HCT116 (cell line): Measurements from ENCODE around the gene LRRC32. TPM values are rescaled to one million over a fixed set of nuclear protein-coding genes. Genes with fewer than 3 reads are reported as not detected.

Experiments used
- ATAC-seq: fragments of 200-7000 bp; cut with Tn5 transposase; 2 replicates; pipeline ENCODE4 v1.9.1; 2020; ENCODE audit warnings: mild to moderate bottlenecking, moderate library complexity
- BruUV-seq: library from RNA; stranded (reverse); fragments of 400-500 nt; replicated peaks from 2 replicates; lab custom pipeline; 2021; lab: Mats Ljungman, UMichigan
- CTCF ChIA-PET: fragments of 300-600 bp; sonication (Branson Sonifier 250); formaldehyde crosslinking; loops from one replicate; lab custom pipeline; 2021; ENCODE audit warnings: antibody characterized with exemption; lab: Charles Lee
- POLR2A ChIA-PET: fragments of 300-600, 350-600 bp; sonication (Branson Sonifier 250); formaldehyde crosslinking; loops from one replicate; lab custom pipeline; 2021; ENCODE audit warnings: antibody characterized with exemption; lab: Charles Lee
- RAD21 ChIA-PET, 2 experiments: fragments of 300-600 bp; sonication (Branson Sonifier 250); formaldehyde crosslinking; loops; one replicate each; lab custom pipeline; 2023; ENCODE audit warnings: low total read pairs in 2 of 2; ENCODE audit not compliant: uncharacterized antibody in 2 of 2, unreplicated experiment in 2 of 2, low non-redundant PET in 1 of 2; lab: Charles Lee
- DNase-seq: peaks from one replicate; pipeline ENCODE4 v3.0.0-alpha.2; 2010; ENCODE audit warnings: low read depth, low spot score
- H2AFZ ChIP-seq: fragments of 200-600 bp; shearing (Covaris generic), sonication (generic); 2 replicates; pipeline ENCODE4 v1.6.1; 2017; ENCODE audit warnings: low read depth, mixed run types, mixed read lengths, antibody characterized with exemption, low read length; ENCODE audit not compliant: poor library complexity, severe bottlenecking
- H3K27ac ChIP-seq: 2 replicates; pipeline ENCODE4 v1.5.1; 2012; ENCODE audit warnings: low read depth, low read length
- H3K27me3 ChIP-seq: fragments of 200-600 bp; sonication (generic); 2 replicates; pipeline ENCODE4 v1.6.1; 2016; ENCODE audit warnings: mixed run types, low read length, mixed read lengths; ENCODE audit not compliant: insufficient read depth
- H3K36me3 ChIP-seq, 2 experiments: fragments of 200-500 bp in 1 of 2; fragments of 200-600 bp in 1 of 2; sonication (Bioruptor generic) in 1 of 2; sonication (generic) in 1 of 2; 2 replicates each; pipeline versions ENCODE4 v1.5.1 to v1.6.1; 2014 to 2016; ENCODE audit warnings: low read length in 2 of 2, inconsistent platforms in 1 of 2, mixed read lengths in 1 of 2, mixed run types in 1 of 2; ENCODE audit not compliant: insufficient read depth in 2 of 2, control insufficient read depth in 1 of 2
- H3K4me1 ChIP-seq, 2 experiments: fragments of 200-600 bp in 1 of 2; sonication (generic) in 1 of 2; 2 replicates each; pipeline versions ENCODE4 v1.5.1 to v1.6.1; 2012 to 2017; ENCODE audit warnings: low read length in 2 of 2, inconsistent platforms in 1 of 2, mild to moderate bottlenecking in 1 of 2, mixed read lengths in 1 of 2, mixed run types in 1 of 2, moderate library complexity in 1 of 2; ENCODE audit not compliant: insufficient read depth in 2 of 2, control insufficient read depth in 1 of 2
- H3K4me2 ChIP-seq: fragments of 200-600 bp; sonication (generic); 2 replicates; pipeline ENCODE4 v1.6.1; 2017; ENCODE audit warnings: mixed run types, low read length, mixed read lengths
- H3K4me3 ChIP-seq, 2 experiments: fragments of 200-600 bp in 1 of 2; sonication (generic) in 1 of 2; replicated peaks in 1 of 2; 2 replicates each; pipeline ENCODE4 v1.5.1; 2011 to 2016; ENCODE audit warnings: low read length in 2 of 2, control low read depth in 1 of 2, low read depth in 1 of 2, mild to moderate bottlenecking in 1 of 2, mixed read lengths in 1 of 2, mixed run types in 1 of 2
- H3K79me2 ChIP-seq: fragments of 200-600 bp; sonication (generic); 2 replicates; pipeline ENCODE4 v1.6.1; 2017; ENCODE audit warnings: mild to moderate bottlenecking, mixed run types, low read length, moderate library complexity, mixed read lengths; ENCODE audit not compliant: insufficient read depth
- H3K9ac ChIP-seq: fragments of 200-600 bp; sonication (generic); 2 replicates; pipeline ENCODE4 v1.6.1; 2016; ENCODE audit warnings: low read length, mixed read lengths
- H3K9me2 ChIP-seq: fragments of 200-600 bp; sonication (generic), shearing (Covaris generic); 2 replicates; pipeline ENCODE4 v1.6.1; 2017; ENCODE audit warnings: mixed run types, mild to moderate bottlenecking, moderate library complexity; ENCODE audit not compliant: insufficient read depth
- H3K9me3 ChIP-seq, 2 experiments: fragments of 200-500 bp in 1 of 2; fragments of 200-600 bp in 1 of 2; sonication (Bioruptor generic) in 1 of 2; sonication (generic) in 1 of 2; 2 replicates each; pipeline ENCODE4 v1.6.1; 2014 to 2017; ENCODE audit warnings: low read length in 2 of 2, mixed read lengths in 2 of 2, inconsistent platforms in 1 of 2, low read depth in 1 of 2, mild to moderate bottlenecking in 1 of 2, mixed run types in 1 of 2, moderate library complexity in 1 of 2; ENCODE audit not compliant: control insufficient read depth in 1 of 2, insufficient read depth in 1 of 2
- H4K20me1 ChIP-seq: fragments of 200-600 bp; sonication (generic), shearing (Covaris generic); 2 replicates; pipeline ENCODE4 v1.6.1; 2017; ENCODE audit warnings: mixed run types, mild to moderate bottlenecking, moderate library complexity; ENCODE audit not compliant: insufficient read depth
- ATF3 ChIP-seq: IDR thresholded peaks from 2 replicates; pipeline ENCODE4 v1.6.1; 2012
- CBX3 ChIP-seq: IDR thresholded peaks from 2 replicates; pipeline ENCODE4 v1.6.1; 2012; ENCODE audit warnings: low read depth
- EZH2 ChIP-seq: fragments of 200-600 bp; sonication (generic); IDR thresholded peaks from 2 replicates; pipeline ENCODE4 v1.6.1; 2017; ENCODE audit warnings: antibody characterized with exemption, mixed run types
- EZH2phosphoT487 ChIP-seq: fragments of 200-600 bp; IDR thresholded peaks from 2 replicates; pipeline ENCODE4 v1.6.1; 2018; ENCODE audit warnings: antibody characterized with exemption, borderline replicate concordance
- FOSL1 ChIP-seq: IDR thresholded peaks from 2 replicates; pipeline ENCODE4 v1.6.1; 2012; ENCODE audit warnings: low read depth
- JUND ChIP-seq: IDR thresholded peaks from 2 replicates; pipeline ENCODE4 v1.6.1; 2012
- POLR2A ChIP-seq: IDR thresholded peaks from 2 replicates; pipeline ENCODE4 v1.7.0; 2011; ENCODE audit warnings: borderline replicate concordance; ENCODE audit not compliant: insufficient read depth, insufficient read length; ENCODE audit errors: extremely low read depth
- POLR2AphosphoS5 ChIP-seq: IDR thresholded peaks from 2 replicates; pipeline ENCODE4 v1.6.1; 2011; ENCODE audit warnings: mild to moderate bottlenecking, low read depth, low read length, moderate library complexity
- REST ChIP-seq: IDR thresholded peaks from 2 replicates; pipeline ENCODE4 v1.6.1; 2012; ENCODE audit warnings: low read depth
- SP1 ChIP-seq: IDR thresholded peaks from 2 replicates; pipeline ENCODE4 v1.6.1; 2012; ENCODE audit warnings: low read depth
- SRF ChIP-seq: IDR thresholded peaks from 2 replicates; pipeline ENCODE4 v1.6.1; 2012; ENCODE audit warnings: low read depth
- TCF7L2 ChIP-seq: IDR thresholded peaks from 2 replicates; pipeline ENCODE4 v1.7.0; 2011; ENCODE audit warnings: borderline replicate concordance, inconsistent platforms; ENCODE audit not compliant: insufficient read depth, insufficient read length; ENCODE audit errors: extremely low read depth
- ZFX ChIP-seq: fragments of 450-650 bp; IDR thresholded peaks from 2 replicates; pipeline ENCODE4 v1.6.1; 2017
- ZNF274 ChIP-seq: fragments of 200-500 bp; sonication (Bioruptor generic); IDR thresholded peaks from 2 replicates; pipeline ENCODE4 v1.6.1; 2014; ENCODE audit warnings: mild to moderate bottlenecking, low read depth, low read length, inconsistent platforms
- intact Hi-C: fragments of 100-400 bp; cut with micrococcal nuclease; formaldehyde crosslinking; loops from 2 replicates; pipeline ENCODE4 v1.10.0; 2022
- total RNA-seq: library from RNA; stranded (reverse); gene quantifications from one replicate; pipeline ENCODE4 v1.2.1, GENCODE V29; 2021; ENCODE audit not compliant: unreplicated experiment
- TF ChIP-seq, protein P1 (sequence below): IDR thresholded peaks from 2 replicates; pipeline ENCODE4 v1.6.1; 2012
- TF ChIP-seq, protein P2 (sequence below), 3 experiments: fragments of 200-600 bp in 1 of 3; sonication (generic) in 1 of 3; IDR thresholded peaks in 2 of 3; conservative IDR thresholded peaks in 1 of 3; 2 replicates each; pipeline ENCODE4 v1.5.1; 2012 to 2017; ENCODE audit warnings: low read depth in 2 of 3, low read length in 2 of 3, antibody characterized with exemption in 1 of 3, borderline replicate concordance in 1 of 3, control low read depth in 1 of 3, mild to moderate bottlenecking in 1 of 3, mixed read lengths in 1 of 3, mixed run types in 1 of 3, moderate library complexity in 1 of 3; ENCODE audit not compliant: insufficient read depth in 1 of 3

Gene LRRC32
- total RNA-seq, 1 experiment from 2014 or later = 0.54 TPM

- H3K9ac ChIP-seq = no peak overlapping the region
- intact Hi-C loops = no loop called here
- H3K9me2 ChIP-seq = no peaks in the 10 kb centered on the region
- no peaks in the 10 kb centered on the region for H3K9me3 ChIP-seq
- ChIA-PET CTCF (no interaction called here), POLR2A (no interaction called here), RAD21 (no interaction called here)
- no peaks in the 10 kb centered on the region for H3K79me2 ChIP-seq
- no peak overlapping the region for H2AFZ ChIP-seq
- no peaks in the 10 kb centered on the region for H3K4me1 ChIP-seq
- no TSS peak for BruUV-seq
- no peaks in the 10 kb centered on the region for H3K36me3 ChIP-seq
- ATAC-seq (no peak), DNase-seq (no peak)
- H3K27me3 ChIP-seq = 0 out of 2 replicates have a peak, but pooled peaks cover 3% of the 10 kb centered on the region
- H3K27ac ChIP-seq = no peak overlapping the region
- TF ChIP-seq TCF7L2 = no peak
- no peak for TF ChIP-seq CBX3
- TF ChIP-seq, protein P1, sequence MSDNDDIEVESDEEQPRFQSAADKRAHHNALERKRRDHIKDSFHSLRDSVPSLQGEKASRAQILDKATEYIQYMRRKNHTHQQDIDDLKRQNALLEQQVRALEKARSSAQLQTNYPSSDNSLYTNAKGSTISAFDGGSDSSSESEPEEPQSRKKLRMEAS = no peak
- TF ChIP-seq POLR2AphosphoS5 = no peak
- no peak overlapping the region for H3K4me2 ChIP-seq
- no peak overlapping the region for H3K4me3 ChIP-seq
- H4K20me1 ChIP-seq = no peaks in the 10 kb centered on the region
Measured at GRCh38 chr11:76646882-76647534, 23.5 kb downstream of the LRRC32 start.

GRCh38 chr11:76644591-76644990 lies 26.0 kb downstream of the LRRC32 start:
- no peak for TF ChIP-seq ATF3
- TF ChIP-seq JUND = no peak
- TF ChIP-seq EZH2phosphoT487 = no peak
- TF ChIP-seq POLR2A = no peak
- TF ChIP-seq ZNF274 = no peak
- TF ChIP-seq, protein P2, sequence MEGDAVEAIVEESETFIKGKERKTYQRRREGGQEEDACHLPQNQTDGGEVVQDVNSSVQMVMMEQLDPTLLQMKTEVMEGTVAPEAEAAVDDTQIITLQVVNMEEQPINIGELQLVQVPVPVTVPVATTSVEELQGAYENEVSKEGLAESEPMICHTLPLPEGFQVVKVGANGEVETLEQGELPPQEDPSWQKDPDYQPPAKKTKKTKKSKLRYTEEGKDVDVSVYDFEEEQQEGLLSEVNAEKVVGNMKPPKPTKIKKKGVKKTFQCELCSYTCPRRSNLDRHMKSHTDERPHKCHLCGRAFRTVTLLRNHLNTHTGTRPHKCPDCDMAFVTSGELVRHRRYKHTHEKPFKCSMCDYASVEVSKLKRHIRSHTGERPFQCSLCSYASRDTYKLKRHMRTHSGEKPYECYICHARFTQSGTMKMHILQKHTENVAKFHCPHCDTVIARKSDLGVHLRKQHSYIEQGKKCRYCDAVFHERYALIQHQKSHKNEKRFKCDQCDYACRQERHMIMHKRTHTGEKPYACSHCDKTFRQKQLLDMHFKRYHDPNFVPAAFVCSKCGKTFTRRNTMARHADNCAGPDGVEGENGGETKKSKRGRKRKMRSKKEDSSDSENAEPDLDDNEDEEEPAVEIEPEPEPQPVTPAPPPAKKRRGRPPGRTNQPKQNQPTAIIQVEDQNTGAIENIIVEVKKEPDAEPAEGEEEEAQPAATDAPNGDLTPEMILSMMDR (IDR thresholded peaks at IDR 0.05 in 2 of 3, conservative IDR thresholded peaks at IDR 0.05 in 1 of 3; ENCODE audit: borderline replicate concordance in 1 of 3, insufficient read depth in 1 of 3, low read depth in 2 of 3, low read length in 2 of 3) = no peak
- TF ChIP-seq EZH2 = no peak
- TF ChIP-seq ZFX = no peak
- no peak for TF ChIP-seq FOSL1
- TF ChIP-seq SRF = no peak
- TF ChIP-seq REST = no peak
- TF ChIP-seq SP1 = no peak
- Histone ChIP-seq H3K4me1 (no peaks in the 10 kb centered on the region), H3K4me3 (no peak overlapping the region), H3K9me3 (no peaks in the 10 kb centered on the region), H3K27ac (no peak overlapping the region), H3K79me2 (no peaks in the 10 kb centered on the region), H3K9me2 (no peaks in the 10 kb centered on the region), H3K36me3 (no peaks in the 10 kb centered on the region), H3K27me3 (0 out of 2 replicates have a peak, but pooled peaks cover 3% of the 10 kb centered on the region), H4K20me1 (no peaks in the 10 kb centered on the region), H3K9ac (no peak overlapping the region), H2AFZ (no peak overlapping the region), H3K4me2 (no peak overlapping the region)
- no peak for ATAC-seq
- DNase-seq = no peak
- BruUV-seq = no TSS peak
- intact Hi-C loops = no loop called here
- ChIA-PET POLR2A (no interaction called here), RAD21 (no interaction called here), CTCF (no interaction called here)
